Effector CD8-positive, alpha-beta T cell (primary cell): ENCODE data around the gene HOXA5.

ENCODE experiments used
- DNase-seq: peaks from one replicate; lab custom pipeline; 2025; lab: John Stamatoyannopoulos, UW

The HOXA5 gene

DNA sequence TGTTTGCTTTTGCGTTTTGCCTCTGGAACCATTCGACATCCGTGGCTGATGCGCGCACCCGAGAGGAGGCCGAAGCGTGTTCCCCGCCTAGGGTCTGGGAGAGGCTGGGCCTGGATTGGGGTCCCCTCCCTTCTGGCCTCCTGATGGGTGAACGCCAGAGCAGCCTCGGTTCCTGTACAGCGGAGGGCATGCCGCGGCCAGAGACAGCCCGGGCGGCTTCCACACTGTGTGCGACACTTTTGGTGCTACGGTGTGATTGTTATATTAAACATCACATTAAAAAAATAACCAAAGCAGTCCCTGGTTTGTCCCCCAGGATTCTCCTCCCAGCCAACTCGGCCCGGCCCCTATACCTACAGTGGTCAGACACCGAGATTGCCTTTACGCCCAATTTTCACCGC, 16.7 kb upstream of the HOXA5 start:
- DNase-seq: no peak

DNA sequence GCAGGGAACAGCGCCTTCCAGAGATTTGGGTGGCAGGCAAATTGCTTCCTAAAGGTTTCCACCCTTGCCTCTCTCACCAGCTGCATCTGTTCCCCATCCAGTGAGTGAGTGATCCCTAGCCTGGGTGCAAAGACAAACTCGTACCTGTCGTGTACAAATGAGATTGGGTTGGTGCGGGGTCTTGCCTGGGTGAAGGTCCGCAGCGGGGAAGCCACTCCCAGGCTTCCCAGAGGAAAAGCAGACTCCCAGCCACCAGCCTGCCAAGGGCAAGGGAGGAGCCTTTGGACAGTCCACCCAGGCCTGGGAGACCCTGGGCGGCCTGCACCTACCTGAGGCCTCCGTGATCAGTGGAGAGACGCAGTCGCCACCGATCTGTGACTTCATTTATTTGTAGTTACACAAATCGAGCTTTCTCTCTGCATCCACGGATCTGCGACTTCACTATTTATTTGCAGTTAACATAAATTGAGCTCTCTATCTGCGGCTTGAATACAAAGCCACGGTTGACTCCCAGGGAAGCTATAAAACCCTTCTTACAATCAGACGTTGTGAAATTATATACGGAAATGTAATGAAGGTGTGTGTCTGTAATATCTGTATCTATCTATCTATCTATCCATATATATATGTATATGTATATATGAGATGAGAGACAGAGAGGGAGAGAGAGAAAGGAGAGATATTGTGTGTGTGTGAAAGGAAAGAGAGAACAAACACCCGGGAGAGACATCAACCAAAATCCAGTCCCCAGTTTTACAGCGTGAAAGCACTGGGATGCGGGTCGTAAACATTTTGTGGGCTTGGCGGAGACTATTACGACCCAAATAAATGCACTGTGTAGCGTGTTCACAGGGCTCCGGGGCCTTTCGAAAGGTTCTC, 16.0 kb upstream of the HOXA5 start:
- no peak for DNase-seq

DNA sequence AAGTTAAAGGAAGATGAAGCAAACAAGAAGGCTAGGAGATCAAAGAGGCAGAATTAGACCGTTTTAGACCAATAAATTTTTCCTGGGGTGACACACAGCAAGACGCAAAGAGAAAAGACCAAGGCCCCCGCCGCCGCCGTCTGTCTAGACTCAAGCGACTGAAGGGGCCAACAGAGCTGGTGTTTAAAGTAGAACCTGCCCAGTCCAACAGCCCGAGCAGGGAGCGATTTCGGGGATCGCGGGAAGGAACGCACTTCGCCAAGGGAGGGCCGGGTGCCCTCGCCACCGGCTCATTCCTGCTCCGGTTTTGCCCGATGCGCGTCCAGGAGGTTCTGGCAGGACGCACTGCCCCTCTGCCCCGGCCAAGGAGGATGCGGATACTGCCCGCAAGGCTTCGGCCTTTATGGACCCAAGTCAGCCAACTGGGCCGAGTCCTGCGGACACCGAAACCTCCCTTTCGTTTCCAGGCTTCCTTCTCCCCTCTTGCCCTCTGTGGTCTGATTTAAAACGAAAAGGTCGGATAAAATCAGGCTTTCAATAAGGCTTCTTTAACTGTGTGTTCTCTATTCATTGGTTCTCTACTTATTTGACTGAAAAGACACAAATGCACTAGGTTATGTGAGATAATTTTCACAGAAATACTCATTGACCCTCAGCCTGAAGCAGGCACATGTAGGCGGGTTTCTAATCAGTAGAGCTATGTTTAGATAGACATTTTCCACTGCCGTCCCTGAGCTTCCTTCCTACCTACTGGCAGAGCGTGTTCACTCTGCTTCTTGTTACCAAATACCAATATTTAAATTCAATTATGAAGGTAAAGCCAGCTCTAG, 15.2 kb upstream of the HOXA5 start:
- DNase-seq: no peak

DNA sequence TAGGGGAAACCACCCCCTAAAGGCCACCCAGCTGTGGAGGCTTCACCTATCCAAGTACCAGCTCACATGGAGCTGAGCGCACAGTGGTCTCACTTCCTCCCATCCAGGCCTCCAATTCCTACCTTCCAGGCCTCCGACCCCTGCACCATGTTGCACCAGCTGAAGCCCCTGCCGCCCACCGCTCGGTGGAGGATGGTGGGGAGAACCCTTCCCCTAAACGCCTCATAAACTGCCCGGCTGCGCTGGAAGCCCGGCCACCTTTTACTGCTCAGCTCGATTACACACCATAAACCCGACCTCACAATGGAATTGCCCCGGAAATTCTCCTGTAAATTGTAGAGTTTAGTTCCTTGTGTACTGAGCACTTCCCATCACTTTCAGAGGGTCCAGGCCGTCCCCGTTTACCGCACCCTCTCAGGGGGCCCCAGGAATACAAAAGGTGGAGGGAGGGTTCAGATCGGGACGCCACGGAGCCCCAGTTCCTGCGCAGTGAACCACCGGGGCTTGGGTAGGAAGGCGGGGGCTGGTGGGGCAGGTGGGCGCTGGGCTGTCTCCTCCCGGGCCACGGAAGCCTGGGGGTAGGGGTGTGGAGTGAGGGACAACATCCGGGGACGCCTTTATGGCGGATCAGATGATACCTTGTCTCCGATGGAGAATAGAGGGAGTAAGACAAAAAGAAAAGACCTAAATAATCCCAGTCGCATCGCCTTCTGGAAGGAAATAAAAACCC, 14.4 kb upstream of the HOXA5 start:
- DNase-seq: no peak

DNA sequence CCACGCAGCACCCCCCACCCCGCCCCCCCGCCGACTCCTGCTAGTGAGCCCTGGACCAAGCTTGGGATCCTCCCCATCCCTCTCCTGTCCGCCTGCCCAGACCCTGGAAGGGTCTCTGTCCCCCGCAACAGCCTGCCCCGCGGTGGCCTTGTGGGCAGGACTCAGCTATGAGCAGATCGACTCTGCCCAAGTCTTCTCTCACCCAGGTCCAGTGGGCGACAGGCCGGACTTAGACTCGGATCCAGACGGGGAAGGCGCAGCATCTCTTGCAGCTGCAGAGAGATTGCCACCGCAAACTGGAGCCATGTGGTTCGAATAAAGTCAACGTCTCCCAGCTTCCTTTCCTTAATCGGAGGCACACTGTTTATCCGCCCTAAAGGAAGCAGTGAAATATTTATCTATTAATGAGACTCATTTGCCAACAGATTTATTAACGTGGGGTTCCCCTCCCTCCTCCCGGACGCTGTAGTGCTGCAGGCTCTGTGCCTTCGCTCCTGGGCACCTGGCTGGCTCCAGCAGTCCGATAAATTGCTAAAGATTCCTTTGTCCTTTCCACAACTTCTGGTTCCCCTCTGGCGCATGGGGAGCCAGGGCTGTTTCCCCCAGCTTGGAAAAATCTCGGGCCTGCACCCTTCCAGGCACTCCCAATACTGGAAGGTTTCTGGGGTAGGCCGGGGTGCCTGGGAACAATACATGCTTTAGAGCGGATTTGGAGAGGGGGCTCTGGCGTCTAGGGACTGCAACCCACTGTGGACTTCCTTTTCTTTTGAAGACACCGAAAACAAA, 13.6 kb upstream of the HOXA5 start:
- no peak for DNase-seq

DNA sequence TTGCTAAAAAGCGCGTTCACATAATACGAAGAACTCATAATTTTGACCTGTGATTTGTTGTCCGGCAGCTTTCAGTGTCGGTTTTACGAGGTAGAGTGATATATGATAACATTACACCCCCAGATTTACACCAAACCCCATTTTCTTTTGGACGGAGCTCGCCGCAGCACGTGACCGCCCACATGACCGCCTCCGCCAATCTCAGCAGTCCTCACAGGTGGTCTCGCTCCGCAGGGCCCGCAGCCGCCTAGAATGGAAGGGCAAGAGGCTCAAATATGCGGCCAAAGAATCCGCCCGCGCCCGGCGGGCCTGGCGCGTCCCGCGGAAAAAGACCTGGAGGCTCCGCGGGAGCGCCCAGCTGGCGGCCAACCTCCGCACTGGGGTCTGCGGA, 13.0 kb upstream of the HOXA5 start, which contains the start of gene HOXA7:
HOXA7 (minus strand) TSS at position 168 of the 391 bp plus-strand sequence; CDS start at position 38, 130 bp downstream.
- no peak for DNase-seq

DNA sequence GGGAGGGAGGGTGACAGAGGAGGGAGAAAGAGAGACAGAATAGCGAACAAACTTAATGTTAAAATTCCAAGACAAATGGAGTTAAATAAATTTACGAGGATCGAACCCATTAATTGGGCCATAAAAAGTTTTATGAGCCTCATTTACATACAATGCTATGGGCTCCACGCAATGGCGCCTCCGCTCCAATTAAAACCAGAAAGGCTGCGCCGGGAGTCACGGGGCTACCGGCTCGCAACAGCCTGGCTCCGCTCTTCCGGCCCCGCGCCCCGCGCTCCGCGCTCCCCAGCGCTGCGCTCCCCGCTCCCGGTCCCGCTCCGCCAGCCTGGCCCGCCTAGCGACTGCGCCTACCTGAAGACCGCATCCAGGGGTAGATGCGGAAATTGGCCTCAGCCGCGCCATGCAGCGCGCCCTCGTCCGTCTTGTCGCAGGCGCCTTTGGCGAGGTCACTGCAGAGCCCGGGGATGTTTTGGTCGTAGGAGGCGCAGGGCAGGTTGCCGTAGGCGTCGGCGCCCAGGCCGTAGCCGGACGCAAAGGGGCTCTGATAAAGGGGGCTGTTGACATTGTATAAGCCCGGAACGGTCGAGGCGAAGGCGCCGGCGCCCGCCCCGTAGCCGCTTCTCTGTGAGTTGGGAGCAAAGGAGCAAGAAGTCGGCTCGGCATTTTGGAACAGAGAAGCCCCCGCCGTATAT, 12.5 kb upstream of the HOXA5 start:
- DNase-seq: no peak

DNA sequence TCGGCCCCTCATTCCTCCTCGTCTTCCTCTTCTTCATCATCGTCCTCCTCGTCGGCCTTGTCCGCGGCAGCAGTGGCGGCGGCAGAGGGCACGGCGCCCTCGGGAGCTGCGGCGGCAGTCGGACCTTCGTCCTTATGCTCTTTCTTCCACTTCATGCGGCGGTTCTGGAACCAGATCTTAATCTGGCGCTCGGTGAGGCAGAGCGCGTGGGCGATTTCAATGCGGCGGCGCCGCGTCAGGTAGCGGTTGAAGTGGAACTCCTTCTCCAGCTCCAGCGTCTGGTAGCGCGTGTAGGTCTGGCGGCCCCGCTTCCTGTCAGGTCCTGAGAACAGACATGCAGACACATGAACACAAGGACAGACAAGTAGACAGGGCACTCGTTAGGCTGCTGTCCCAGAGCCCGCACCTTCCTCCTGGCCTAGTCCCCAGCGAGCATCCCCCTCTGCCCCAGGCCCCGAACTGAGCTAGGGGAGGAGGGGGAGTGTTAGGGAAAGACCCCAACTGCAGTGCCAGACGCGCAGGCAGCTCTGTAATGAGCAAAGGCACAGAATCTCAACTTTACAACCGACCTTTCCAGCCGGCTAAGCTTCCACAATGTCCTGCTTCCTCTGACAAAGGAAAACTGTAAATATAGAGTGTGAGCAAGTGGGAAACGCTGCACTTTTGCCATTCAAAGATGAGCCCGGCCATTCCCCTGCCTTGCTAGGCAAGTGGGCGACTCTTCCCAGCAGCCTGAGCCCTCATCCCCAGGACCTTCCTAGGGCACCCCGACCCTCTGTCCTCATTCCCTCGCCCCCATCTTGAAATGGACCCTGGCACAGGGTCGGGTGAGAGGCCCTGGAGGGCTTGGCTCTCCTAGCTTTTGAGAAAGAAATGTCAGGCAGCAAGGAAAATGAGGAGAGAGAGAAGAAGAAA, 11.7 kb upstream of the HOXA5 start:
- no peak for DNase-seq

DNA sequence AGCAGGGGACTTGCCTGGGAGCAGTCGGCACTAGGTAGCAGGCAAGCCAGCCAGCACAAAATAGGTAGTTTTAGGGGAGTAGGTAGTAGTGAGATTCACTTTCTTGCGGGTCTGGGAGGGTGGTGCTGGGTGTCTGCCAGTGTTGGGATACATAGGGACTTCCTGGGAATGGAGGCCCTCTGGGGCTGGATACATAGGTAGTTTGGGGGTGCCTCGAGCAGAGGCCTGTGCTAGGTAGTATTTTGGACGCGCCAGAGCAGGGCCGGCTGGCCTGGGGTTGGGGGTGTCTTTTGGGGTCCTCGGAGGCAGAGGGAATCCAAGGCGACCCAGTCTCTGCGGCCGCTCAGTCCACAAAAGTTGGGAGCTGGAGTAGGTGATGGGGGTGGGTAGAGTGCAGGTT, 10.9 kb upstream of the HOXA5 start:
- DNase-seq: no peak

DNA sequence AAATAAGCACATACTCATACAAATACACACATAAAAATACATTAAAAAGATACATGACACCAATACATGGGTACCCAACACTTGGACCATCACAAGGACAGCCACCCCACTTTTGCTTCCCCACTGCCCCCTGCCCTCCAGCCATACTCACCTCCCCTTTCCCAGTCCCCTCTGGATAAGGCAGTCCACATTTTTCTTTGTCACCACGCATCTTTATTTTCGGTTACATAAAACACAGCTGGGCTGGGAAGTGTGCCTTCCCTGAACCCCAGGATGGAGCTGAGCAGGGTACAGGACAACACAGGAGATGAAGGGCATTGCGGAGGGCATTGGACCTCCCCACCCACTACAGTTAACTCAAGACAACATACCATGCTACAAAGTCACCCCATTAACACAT, 10.0 kb upstream of the HOXA5 start:
- DNase-seq: no peak

DNA sequence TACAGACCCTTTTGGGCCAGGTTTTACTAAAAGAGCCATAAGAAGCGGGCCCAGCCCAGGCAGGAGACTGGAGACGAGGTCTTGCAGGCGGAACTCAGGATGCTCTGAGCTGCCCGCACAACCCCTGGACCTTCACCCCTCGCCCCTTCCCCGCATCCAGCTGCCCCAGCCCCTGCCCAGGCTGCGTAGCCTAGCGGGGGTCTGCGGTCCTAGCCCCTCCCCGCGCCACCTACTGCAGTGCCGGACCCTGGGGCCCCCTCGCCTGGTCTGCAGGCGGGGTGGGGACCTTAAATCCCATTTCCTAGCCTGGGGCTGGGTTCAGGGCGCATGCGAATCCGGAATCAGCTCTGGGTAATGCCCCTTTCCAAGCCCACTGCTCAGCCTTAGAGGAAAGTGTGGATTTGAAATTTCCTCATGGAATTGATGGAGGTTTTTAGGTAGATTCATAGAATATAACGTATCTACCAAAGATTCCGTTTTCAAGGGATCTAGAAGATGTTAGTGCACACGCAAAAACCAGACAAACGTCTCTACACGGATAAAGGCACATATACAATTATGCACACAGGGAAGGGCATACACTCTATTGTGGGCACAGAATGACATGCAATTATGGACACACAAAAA, 9.4 kb upstream of the HOXA5 start:
- DNase-seq: no peak

DNA sequence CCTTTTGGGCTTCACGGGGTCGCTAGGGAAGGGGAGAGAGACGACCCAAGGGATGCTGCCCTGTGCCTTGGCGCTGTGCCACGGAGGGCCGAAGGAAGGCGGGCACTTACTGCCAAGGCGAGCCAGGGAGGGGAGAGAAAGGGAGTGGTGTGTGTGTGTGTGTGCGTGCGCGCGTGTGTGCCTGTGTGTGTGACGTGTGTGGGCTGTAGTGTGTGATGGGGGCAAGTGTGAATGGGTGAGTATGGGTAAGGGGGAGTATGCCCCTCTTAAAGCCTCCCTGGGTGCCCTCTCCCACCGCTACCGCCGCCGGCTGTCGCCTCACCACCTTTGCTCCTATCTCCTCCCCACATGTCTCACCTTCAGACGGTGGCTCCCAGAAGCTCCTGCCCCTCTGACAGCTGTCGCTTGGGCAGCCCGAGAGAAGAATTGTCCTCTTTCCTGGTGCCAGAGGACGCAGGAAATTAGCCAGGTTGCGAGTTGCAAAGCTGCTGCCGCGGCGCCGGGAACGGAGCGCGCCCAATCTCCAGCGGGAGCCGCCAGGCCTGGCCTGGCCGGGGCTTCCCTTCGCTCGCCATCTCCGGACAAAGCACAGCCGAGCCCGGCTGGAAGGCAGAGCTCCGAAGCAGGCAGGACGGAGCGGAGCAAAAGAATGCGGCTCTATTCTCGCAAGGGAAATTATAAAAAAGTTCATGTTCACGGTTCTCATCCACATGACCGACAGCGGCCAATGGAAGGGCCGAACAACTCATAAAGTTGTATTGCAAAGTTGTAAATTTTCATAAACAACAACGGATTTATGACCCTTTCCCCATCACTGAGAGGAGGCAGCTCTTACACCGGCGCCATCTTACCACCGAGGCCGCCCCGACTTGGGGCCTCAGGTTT, 8.7 kb upstream of the HOXA5 start, which contains the start of gene HOXA3:
HOXA3 (minus strand) TSS at position 653 of the 885 bp plus-strand sequence. CDS start 41,943 bp downstream, outside the sequence.
- DNase-seq: no peak

DNA sequence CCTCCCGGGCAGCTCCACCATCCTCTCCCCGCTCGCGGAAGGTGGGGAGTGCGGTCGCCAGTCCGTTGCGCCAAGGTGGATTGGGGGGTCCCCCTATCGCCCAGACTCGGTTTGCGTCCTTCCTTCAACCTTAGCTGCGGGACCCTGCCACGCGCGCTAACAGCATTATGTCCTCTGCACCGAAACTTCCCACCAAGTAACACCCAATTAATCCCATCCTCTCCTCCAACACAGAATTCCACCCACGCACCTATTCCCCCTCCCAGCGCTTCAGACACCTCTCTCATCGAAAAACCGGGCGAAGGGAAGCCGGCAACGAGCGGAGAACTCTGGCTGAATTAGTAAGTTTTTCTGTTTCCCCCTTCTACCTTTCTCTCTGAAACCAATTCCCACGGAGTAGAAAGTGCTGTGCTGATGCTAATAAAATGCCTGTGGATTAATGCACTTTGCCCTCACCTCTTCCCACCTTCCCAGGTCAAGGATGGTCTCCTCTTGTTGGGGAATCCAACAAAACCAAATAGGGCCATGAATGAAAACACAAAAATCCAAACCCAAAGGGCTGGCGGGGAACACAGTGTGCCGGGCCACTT, 8.0 kb upstream of the HOXA5 start:
- DNase-seq: no peak

DNA sequence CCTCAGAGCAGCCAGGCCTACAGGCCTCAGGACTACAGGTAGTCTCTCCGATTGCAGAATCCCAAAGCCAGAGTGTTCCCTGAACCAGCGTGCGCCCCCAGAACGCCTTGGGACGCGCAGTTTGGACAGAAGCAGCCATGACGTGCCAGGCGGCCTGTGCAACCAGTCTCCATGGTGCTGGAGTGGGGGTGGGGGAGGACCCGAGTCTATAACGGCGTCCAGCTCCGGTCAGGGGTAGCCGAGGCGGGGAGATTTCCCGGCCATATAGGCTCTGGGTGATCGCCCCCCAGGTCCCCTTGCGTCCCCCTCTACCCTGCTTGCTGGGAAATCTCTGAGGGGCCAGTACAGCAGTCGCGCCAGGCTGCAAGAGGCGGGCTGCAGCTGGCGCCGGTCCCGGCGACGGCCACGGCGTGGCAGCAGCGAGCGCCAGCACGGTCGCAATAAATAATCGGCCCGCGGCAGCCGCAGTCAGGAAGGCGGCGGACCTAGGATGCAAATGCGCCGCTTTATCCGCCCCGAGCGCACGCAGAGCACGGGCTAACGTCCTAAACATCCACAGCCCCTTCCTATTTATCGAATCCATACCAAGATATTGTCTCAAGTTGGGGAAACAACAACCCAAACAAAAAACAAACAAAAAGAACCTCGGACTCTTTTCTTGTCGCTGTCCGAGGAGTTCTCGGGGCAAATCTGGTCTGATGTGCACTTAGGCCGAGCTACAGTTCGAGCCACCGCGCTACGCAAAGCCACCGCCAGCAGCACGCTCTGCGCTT, 7.3 kb upstream of the HOXA5 start:
- peak; percentile 34 for DNase-seq

DNA sequence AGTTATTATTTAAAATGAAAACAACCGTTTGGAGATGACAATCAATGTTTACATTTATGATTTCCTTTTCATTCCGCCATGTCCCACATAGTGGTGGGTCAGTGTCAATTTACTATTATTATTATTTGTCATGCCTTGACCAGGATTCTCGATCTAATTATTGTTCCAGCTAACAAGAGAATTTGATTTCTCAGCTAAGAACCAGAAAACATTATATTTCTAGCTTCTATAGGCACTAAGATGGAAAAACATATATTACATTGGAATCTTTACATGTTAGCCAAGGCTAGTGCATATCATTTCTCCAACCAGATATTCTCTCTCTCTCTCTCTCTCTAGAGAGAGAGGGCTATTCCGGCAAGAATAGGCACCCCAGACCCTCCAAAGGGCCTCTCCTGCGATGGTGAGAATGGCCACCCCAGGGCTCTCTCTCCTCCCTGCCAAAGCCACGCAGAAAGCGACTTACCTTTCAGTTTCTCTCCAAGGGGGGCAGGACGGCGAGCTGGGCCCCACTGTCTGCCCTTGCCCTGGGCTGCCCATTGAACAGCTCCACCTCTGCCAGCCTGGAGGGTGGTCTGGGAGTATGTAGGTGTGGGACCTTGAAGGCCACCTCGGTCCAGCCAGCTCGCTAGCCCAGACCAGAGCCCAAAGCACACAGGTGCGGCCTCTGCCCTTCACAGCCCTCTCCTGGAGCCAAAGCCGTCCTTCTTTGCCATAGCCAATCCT, 6.5 kb upstream of the HOXA5 start:
- DNase-seq: no peak
